K562 (cell line): ENCODE results near the gene LDB1. TPM values are rescaled to one million over a fixed set of nuclear protein-coding genes. Genes with fewer than 3 reads are reported as not detected.

Source experiments
- AFF4 ChIP-seq: sonication (generic); formaldehyde crosslinking; IDR thresholded peaks from 2 replicates; pipeline ENCODE4 v1.8.0; 2023; ENCODE audit warnings: mild to moderate bottlenecking, missing genetic modification reagents
- CREM ChIP-seq: IDR thresholded peaks from 2 replicates; pipeline ENCODE4 v1.6.1; 2014; ENCODE audit warnings: antibody characterized with exemption, low read depth
- DLX4 ChIP-seq: fragments of 250-450 bp; sonication (Bioruptor Pico); IDR thresholded peaks from 2 replicates; pipeline ENCODE4 v1.6.1; 2021; ENCODE audit warnings: mild to moderate bottlenecking
- HLTF ChIP-seq: fragments of 450-650 bp; IDR thresholded peaks from 2 replicates; pipeline ENCODE4 v1.6.1; 2016
- KDM2B ChIP-seq: fragments of 250-450 bp; sonication (Bioruptor Pico); IDR thresholded peaks from 2 replicates; pipeline ENCODE4 v1.8.0; 2021; ENCODE audit warnings: mild to moderate bottlenecking, moderate library complexity
- MAZ ChIP-seq, 2 experiments: fragments of 450-650 bp in 1 of 2; sonication (generic) in 1 of 2; formaldehyde crosslinking; IDR thresholded peaks in 1 of 2; conservative IDR thresholded peaks in 1 of 2; 2 replicates each; pipeline versions ENCODE4 v1.4.0 to v1.5.0; 2020; ENCODE audit warnings: mild to moderate bottlenecking in 1 of 2, missing genetic modification reagents in 1 of 2
- PATZ1 ChIP-seq: fragments of 250-450 bp; sonication (Bioruptor Pico); IDR thresholded peaks from 2 replicates; pipeline ENCODE4 v1.5.0; 2020; ENCODE audit warnings: mild to moderate bottlenecking, borderline replicate concordance
- POLR2A ChIP-seq: fragments of 450-650 bp; conservative IDR thresholded peaks from 2 replicates; pipeline ENCODE4 v1.6.1; 2016
- POLR2B ChIP-seq: fragments of 450-650 bp; IDR thresholded peaks from 2 replicates; pipeline ENCODE4 v1.6.1; 2018; ENCODE audit warnings: low read depth; ENCODE audit not compliant: partially characterized antibody
- POLR3A ChIP-seq: IDR thresholded peaks from 2 replicates; pipeline ENCODE4 v1.6.1; 2011; ENCODE audit warnings: borderline replicate concordance, mild to moderate bottlenecking, moderate library complexity; ENCODE audit not compliant: insufficient read length, insufficient read depth; ENCODE audit errors: extremely low read depth
- SNIP1 ChIP-seq: fragments of 450-650 bp; IDR thresholded peaks from 2 replicates; pipeline ENCODE4 v1.7.1; 2017; ENCODE audit warnings: low read depth, mild to moderate bottlenecking
- THRB ChIP-seq: fragments of 450-650 bp; formaldehyde crosslinking; conservative IDR thresholded peaks from 2 replicates; pipeline ENCODE4 v1.4.0; 2022; ENCODE audit warnings: mild to moderate bottlenecking, missing genetic modification characterization
- YY1 ChIP-seq, 3 experiments: IDR thresholded peaks; 2 replicates each; pipeline ENCODE4 v1.6.1; 2011; ENCODE audit warnings: low read length in 2 of 3, mild to moderate bottlenecking in 2 of 3, moderate library complexity in 2 of 3, borderline replicate concordance in 1 of 3, control low read depth in 1 of 3, low read depth in 1 of 3; ENCODE audit not compliant: insufficient read depth in 3 of 3, insufficient replicate concordance in 2 of 3, control insufficient read depth in 1 of 3, insufficient read length in 1 of 3; ENCODE audit errors: extremely low read depth in 1 of 3
- ZHX1 ChIP-seq: fragments of 150-350 bp; conservative IDR thresholded peaks from 2 replicates; pipeline ENCODE4 v1.6.1; 2014; ENCODE audit warnings: low read length
- ZNF24 ChIP-seq: fragments of 450-650 bp; IDR thresholded peaks from 2 replicates; pipeline ENCODE4 v1.6.1; 2016
- ZNF589 ChIP-seq: fragments of 200-800 bp; sonication (Bioruptor generic); IDR thresholded peaks from 2 replicates; pipeline ENCODE4 v1.6.1; 2016; ENCODE audit warnings: low read depth, missing genetic modification characterization, missing compliant biosample characterization
- polyA plus RNA-seq, 8 experiments: library from polyadenylated mRNA; depleted of rRNA in 4 of 8; stranded (reverse) in 5 of 8; unstranded in 3 of 8; fragments of >200 nt; fragmentation: Nextera tagmentation in 2 of 8; fragmentation: Illumina TruSeq in 1 of 8; extraction: Ambion mirVana in 2 of 8; extraction: Trizol in 1 of 8; gene quantifications; 2 replicates each; pipeline versions ENCODE4 v1.2.1 to v1.2.3, GENCODE V29; 2011 to 2014; ENCODE audit warnings: inconsistent platforms in 1 of 8, missing spikeins in 1 of 8
- total RNA-seq, 7 experiments: library from RNA; depleted of rRNA in 6 of 7; stranded (reverse); fragments of >200 nt in 6 of 7; fragmentation: Illumina TruSeq in 2 of 7; extraction: Trizol in 2 of 7; gene quantifications; 2 replicates each; pipeline versions ENCODE4 v1.2.1 to v1.2.3, GENCODE V29; 2011 to 2021; ENCODE audit warnings: low replicate concordance in 1 of 7

LDB1 gene
- total and polyA plus RNA-seq, 9 of the 15 experiments (the other 6 are each of a cell fraction or from before 2014, with no cell fraction given): 1.9 to 137 (median 105) TPM

- no peak for TF ChIP-seq DLX4 (CRISPR knock-in tag)
- TF ChIP-seq ZNF589 (CRISPR knock-in tag): 0 out of 2 replicates have a peak, but pooled peaks have one; percentile 60
- TF ChIP-seq YY1 (IDR thresholded peaks at IDR 0.05; ENCODE audit: borderline replicate concordance in 1 of 3, control insufficient read depth in 1 of 3, extremely low read depth in 1 of 3, insufficient read depth in 3 of 3, insufficient read length in 1 of 3, insufficient replicate concordance in 2 of 3, low read depth in 1 of 3, low read length in 2 of 3): peak in 2 of 3 experiments; percentile 30 to 68
- no peak; the same call in 1 of the 2 replicates for TF ChIP-seq AFF4 (CRISPR knock-in tag)
- peak; percentile 55 for TF ChIP-seq POLR2B
- no peak for TF ChIP-seq SNIP1
- TF ChIP-seq ZNF24: no peak
- TF ChIP-seq CREM: peak; percentile 96
- no peak for TF ChIP-seq HLTF
- peak; percentile 50 to 74; a peak in 3 of 4 replicates for TF ChIP-seq MAZ (CRISPR knock-in tag; conservative IDR thresholded peaks at IDR 0.05 in 1 of 2, IDR thresholded peaks at IDR 0.05 in 1 of 2)
- TF ChIP-seq KDM2B (CRISPR knock-in tag): no peak
- TF ChIP-seq PATZ1: no peak
- TF ChIP-seq THRB: no peak
- TF ChIP-seq POLR3A: no peak
- TF ChIP-seq POLR2A: peak; percentile 70
- no peak for TF ChIP-seq ZHX1
Observed at GRCh38 chr10:102064868-102065560, 55.2 kb downstream of the LDB1 start, which contains the start of gene HPS6 (continued).
